Measurements from ENCODE around the gene TESK2. TPM values are rescaled to one million over a fixed set of nuclear protein-coding genes. Genes with fewer than 3 reads are reported as not detected.
A peak's percentile ranks its signal among the peaks of the same experiment; 100 is the strongest.

Gene TESK2
- total RNA-seq, 1 donor from 2014 or later: 1.9 TPM

GRCh38 chr1:45306905-45307304 is 184.1 kb downstream of the TESK2 start:
- no peak for TF ChIP-seq CTCF (conservative IDR thresholded peaks at IDR 0.05)
- H3K9me3 Mint-ChIP-seq: no peaks in the 10 kb centered on the region
- H3K36me3 Mint-ChIP-seq (ENCODE audit: low read depth): no peaks in the 10 kb centered on the region
- H3K27me3 Mint-ChIP-seq (ENCODE audit: low read depth): no peaks in the 10 kb centered on the region
- peak overlapping the region; percentile 25 for H3K4me3 Mint-ChIP-seq
- no peak for DNase-seq (ENCODE audit: low read depth, low spot score)
- no peak overlapping the region for H3K27ac Mint-ChIP-seq (ENCODE audit: unreplicated experiment)
- peaks cover 33% of the 10 kb centered on the region for H3K4me1 Mint-ChIP-seq

DNA sequence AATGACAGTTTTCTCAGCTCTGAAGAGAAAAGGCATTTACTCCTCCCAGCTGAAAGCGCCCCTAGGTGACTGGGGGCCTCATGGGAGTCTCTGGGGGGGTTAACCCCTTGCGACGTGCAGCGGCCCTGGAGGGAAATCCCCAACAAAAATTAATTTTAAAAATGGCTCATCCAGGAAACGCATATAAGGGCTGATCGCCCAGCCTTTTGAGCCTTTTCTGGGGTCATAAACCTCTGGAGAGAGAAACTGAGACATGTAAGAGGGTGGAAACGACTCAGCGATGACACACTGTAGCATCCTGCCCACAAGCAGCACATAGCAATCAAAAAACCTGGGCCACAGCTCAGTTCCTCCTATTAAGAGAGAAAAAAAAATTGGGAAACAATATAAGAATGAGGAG is 184.6 kb downstream of the TESK2 start:
- Mint-ChIP-seq H3K9me3 (no peaks in the 10 kb centered on the region), H3K4me3 (peak overlapping the region; percentile 50), H3K27ac (ENCODE audit: unreplicated experiment) (peak overlapping the region; percentile 25), H3K27me3 (ENCODE audit: low read depth) (no peaks in the 10 kb centered on the region), H3K4me1 (peaks cover 36% of the 10 kb centered on the region), H3K36me3 (ENCODE audit: low read depth) (no peaks in the 10 kb centered on the region)
- DNase-seq (ENCODE audit: low read depth, low spot score): no peak
- no peak for TF ChIP-seq CTCF (conservative IDR thresholded peaks at IDR 0.05)

- Mint-ChIP-seq H3K9me3 (no peaks in the 10 kb centered on the region), H3K4me1 (peaks cover 39% of the 10 kb centered on the region), H3K4me3 (peak overlapping the region; percentile 93), H3K27me3 (ENCODE audit: low read depth) (no peaks in the 10 kb centered on the region), H3K36me3 (ENCODE audit: low read depth) (no peaks in the 10 kb centered on the region), H3K27ac (ENCODE audit: unreplicated experiment) (no peak overlapping the region)
- no peak for TF ChIP-seq CTCF (conservative IDR thresholded peaks at IDR 0.05)
- DNase-seq (ENCODE audit: low read depth, low spot score): no peak
Observed at GRCh38 chr1:45305231-45305630, 185.7 kb downstream of the TESK2 start.

DNA sequence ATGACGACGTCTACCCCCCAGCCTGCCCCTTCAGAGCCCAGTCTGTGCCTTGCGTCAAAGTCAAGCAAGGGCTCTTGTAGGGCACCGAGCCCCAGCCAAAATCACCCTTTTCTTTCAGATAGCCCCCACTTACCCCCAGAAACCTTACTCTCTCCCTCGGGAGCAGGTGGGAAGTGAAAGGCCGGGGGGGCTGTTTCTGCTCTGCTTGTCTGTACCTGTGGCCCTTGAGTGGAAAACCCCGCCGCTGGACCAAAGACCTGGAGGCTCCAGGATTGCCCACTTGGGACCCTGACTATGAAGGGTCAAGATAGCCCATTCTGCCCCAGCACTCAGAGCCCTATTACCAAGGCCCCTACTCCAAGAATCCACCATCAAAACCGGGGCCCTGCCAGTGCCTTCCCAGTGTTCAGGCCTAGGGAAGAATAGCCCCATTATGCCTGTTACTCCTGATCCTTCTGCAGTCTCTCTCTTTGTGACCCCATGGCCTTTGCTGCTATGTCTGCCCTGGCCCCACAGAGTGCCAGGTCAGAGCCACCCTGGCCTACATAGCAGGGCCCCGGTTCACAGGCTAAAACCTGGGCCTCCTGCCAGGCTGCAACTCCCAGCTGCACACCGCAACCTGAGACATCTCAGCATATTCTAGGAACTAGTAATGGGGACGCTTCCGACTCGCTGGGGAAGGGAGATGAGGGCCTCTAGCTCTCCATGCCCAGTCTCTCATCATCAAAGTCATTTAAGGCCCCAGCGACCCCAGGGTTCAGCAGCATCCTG is 186.5 kb downstream of the TESK2 start:
- no peak for DNase-seq (ENCODE audit: low read depth, low spot score)
- Mint-ChIP-seq H3K27me3 (ENCODE audit: low read depth) (no peaks in the 10 kb centered on the region), H3K4me3 (peak overlapping the region; percentile 93), H3K27ac (ENCODE audit: unreplicated experiment) (peak overlapping the region; percentile 93), H3K36me3 (ENCODE audit: low read depth) (no peaks in the 10 kb centered on the region), H3K4me1 (peaks cover 41% of the 10 kb centered on the region), H3K9me3 (no peaks in the 10 kb centered on the region)
- no peak for TF ChIP-seq CTCF (conservative IDR thresholded peaks at IDR 0.05)

- H3K27ac Mint-ChIP-seq (ENCODE audit: unreplicated experiment): peak overlapping the region; percentile 93
- TF ChIP-seq CTCF (conservative IDR thresholded peaks at IDR 0.05): peak; percentile 65
- H3K36me3 Mint-ChIP-seq (ENCODE audit: low read depth): no peaks in the 10 kb centered on the region
- peak; percentile 86 for DNase-seq (ENCODE audit: low read depth, low spot score)
- H3K9me3 Mint-ChIP-seq: no peaks in the 10 kb centered on the region
- H3K27me3 Mint-ChIP-seq (ENCODE audit: low read depth): no peaks in the 10 kb centered on the region
- peaks cover 41% of the 10 kb centered on the region for H3K4me1 Mint-ChIP-seq
- peak overlapping the region; percentile 93 for H3K4me3 Mint-ChIP-seq
Observed at GRCh38 chr1:45303520-45304310, 187.2 kb downstream of the TESK2 start.
